Measurements from ENCODE around the gene PRKG1.

The PRKG1 gene

GRCh38 chr10:51789903-51790302 is 715.6 kb downstream of the PRKG1 start:
- Histone ChIP-seq H3K27me3 (ENCODE audit: control insufficient read depth in 5 of 5, insufficient read depth in 4 of 5, low read length in 5 of 5) (no peaks in the 10 kb centered on the region), H3K4me3 (ENCODE audit: low read depth in 1 of 5, low read length in 5 of 5) (no peak overlapping the region), H3K9ac (ENCODE audit: low read length in 5 of 5) (no peak overlapping the region), H3K27ac (ENCODE audit: low read depth, low read length) (no peak overlapping the region), H3K4me1 (ENCODE audit: control insufficient read depth in 5 of 5, insufficient read depth in 5 of 5, low read length in 5 of 5) (no peaks in the 10 kb centered on the region), H3K9me3 (ENCODE audit: control insufficient read depth in 5 of 5, low read length in 5 of 5) (peaks cover 0 to 9% (median 6%) of the 10 kb centered on the region in 5 donors), H3K36me3 (ENCODE audit: control insufficient read depth in 5 of 5, insufficient read depth in 5 of 5, low read length in 5 of 5) (no peaks in the 10 kb centered on the region)

DNA sequence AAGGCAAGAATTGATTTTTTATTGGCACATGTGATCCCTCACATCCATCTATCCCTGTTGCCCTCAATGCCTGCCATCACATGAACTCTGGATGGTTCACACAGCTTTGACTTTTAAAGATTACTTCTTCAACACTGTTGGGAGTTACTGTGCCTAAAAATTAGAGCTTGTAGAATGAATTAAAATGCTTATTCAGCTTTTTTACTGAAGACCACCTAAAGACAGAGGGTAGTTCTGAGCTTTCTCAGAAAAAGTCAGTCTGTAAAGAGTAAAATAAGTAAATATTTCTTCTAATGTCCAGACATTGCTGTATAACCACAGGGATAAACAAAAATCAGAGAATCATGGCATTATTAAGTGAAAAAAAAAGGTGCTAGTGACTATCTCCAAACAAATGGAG is 718.4 kb downstream of the PRKG1 start:
- H3K4me3 ChIP-seq (ENCODE audit: low read depth in 1 of 5, low read length in 5 of 5), result no peak overlapping the region
- H3K9me3 ChIP-seq (ENCODE audit: control insufficient read depth in 5 of 5, low read length in 5 of 5), result peaks cover 0 to 9% (median 6%) of the 10 kb centered on the region in 5 donors
- H3K27ac ChIP-seq (ENCODE audit: low read depth, low read length), result no peak overlapping the region

GRCh38 chr10:51800121-51800520 is 725.8 kb downstream of the PRKG1 start:
- Histone ChIP-seq H3K27ac (ENCODE audit: low read depth, low read length) (no peak overlapping the region), H3K4me1 (ENCODE audit: control insufficient read depth in 5 of 5, insufficient read depth in 5 of 5, low read length in 5 of 5) (no peaks in the 10 kb centered on the region), H3K4me3 (ENCODE audit: low read depth in 1 of 5, low read length in 5 of 5) (no peak overlapping the region), H3K9me3 (ENCODE audit: control insufficient read depth in 5 of 5, low read length in 5 of 5) (no peaks in the 10 kb centered on the region), H3K27me3 (ENCODE audit: control insufficient read depth in 5 of 5, insufficient read depth in 4 of 5, low read length in 5 of 5) (no peaks in the 10 kb centered on the region), H3K36me3 (ENCODE audit: control insufficient read depth in 5 of 5, insufficient read depth in 5 of 5, low read length in 5 of 5) (no peaks in the 10 kb centered on the region), H3K9ac (ENCODE audit: low read length in 5 of 5) (no peak overlapping the region)

More for the DNA sequence above, 718.4 kb downstream of the PRKG1 start:
- Histone ChIP-seq H3K9ac (ENCODE audit: low read length in 5 of 5) (no peak overlapping the region), H3K36me3 (ENCODE audit: control insufficient read depth in 5 of 5, insufficient read depth in 5 of 5, low read length in 5 of 5) (no peaks in the 10 kb centered on the region), H3K27me3 (ENCODE audit: control insufficient read depth in 5 of 5, insufficient read depth in 4 of 5, low read length in 5 of 5) (no peaks in the 10 kb centered on the region), H3K4me1 (ENCODE audit: control insufficient read depth in 5 of 5, insufficient read depth in 5 of 5, low read length in 5 of 5) (no peaks in the 10 kb centered on the region)

- no peak overlapping the region for H3K4me3 ChIP-seq (ENCODE audit: low read depth in 1 of 5, low read length in 5 of 5)
- H3K4me1 ChIP-seq (ENCODE audit: control insufficient read depth in 5 of 5, insufficient read depth in 5 of 5, low read length in 5 of 5), result no peaks in the 10 kb centered on the region
- H3K9me3 ChIP-seq (ENCODE audit: control insufficient read depth in 5 of 5, low read length in 5 of 5), result no peaks in the 10 kb centered on the region
- H3K27me3 ChIP-seq (ENCODE audit: control insufficient read depth in 5 of 5, insufficient read depth in 4 of 5, low read length in 5 of 5), result no peaks in the 10 kb centered on the region
- no peak overlapping the region for H3K27ac ChIP-seq (ENCODE audit: low read depth, low read length)
- H3K36me3 ChIP-seq (ENCODE audit: control insufficient read depth in 5 of 5, insufficient read depth in 5 of 5, low read length in 5 of 5), result no peaks in the 10 kb centered on the region
- no peak overlapping the region for H3K9ac ChIP-seq (ENCODE audit: low read length in 5 of 5)
Observed at GRCh38 chr10:51800725-51801424, 726.6 kb downstream of the PRKG1 start.

DNA sequence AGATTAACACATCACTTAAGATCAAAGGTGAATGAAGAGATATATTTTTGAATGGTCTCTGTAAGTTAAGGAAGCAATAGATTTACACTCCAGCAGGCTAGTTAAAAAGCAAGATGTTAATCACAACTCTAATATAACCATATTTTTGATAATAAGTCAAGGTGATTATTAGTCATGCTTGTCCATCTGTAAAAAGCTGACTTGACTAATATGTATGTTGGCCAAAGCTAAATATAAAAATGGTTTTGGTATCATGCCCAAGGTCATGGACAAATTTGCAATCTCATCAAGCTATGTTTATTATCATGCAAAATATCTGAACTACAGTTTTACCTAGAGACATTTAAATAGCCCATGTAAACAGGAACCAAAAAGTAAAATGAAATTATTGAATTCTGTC is 727.7 kb downstream of the PRKG1 start:
- Histone ChIP-seq H3K9ac (ENCODE audit: low read length in 5 of 5) (no peak overlapping the region), H3K9me3 (ENCODE audit: control insufficient read depth in 5 of 5, low read length in 5 of 5) (no peaks in the 10 kb centered on the region), H3K4me1 (ENCODE audit: control insufficient read depth in 5 of 5, insufficient read depth in 5 of 5, low read length in 5 of 5) (no peaks in the 10 kb centered on the region)

DNA sequence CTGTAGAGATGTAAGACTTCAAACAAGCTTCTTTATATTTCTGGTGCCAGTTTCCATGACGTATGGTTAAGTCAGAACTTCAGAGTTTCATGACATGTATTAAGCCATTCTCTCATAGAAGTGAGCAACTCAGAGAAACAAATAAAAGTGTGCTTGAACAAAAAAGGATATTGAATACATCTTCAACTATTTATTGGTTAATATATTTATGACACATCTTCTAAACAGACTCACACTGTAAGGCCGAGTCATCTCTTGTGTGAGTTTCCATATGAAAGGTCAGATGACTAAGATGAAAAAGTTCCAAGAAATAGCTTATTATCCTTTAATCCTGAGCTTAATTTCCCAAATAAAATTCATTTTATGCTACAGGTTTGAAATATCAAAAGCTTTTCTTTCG is 730.6 kb downstream of the PRKG1 start:
- H3K4me1 ChIP-seq (ENCODE audit: control insufficient read depth in 5 of 5, insufficient read depth in 5 of 5, low read length in 5 of 5), result no peaks in the 10 kb centered on the region
- H3K4me3 ChIP-seq (ENCODE audit: low read depth in 1 of 5, low read length in 5 of 5), result no peak overlapping the region
- no peak overlapping the region for H3K9ac ChIP-seq (ENCODE audit: low read length in 5 of 5)
- no peak overlapping the region for H3K27ac ChIP-seq (ENCODE audit: low read depth, low read length)
- no peaks in the 10 kb centered on the region for H3K9me3 ChIP-seq (ENCODE audit: control insufficient read depth in 5 of 5, low read length in 5 of 5)
- H3K36me3 ChIP-seq (ENCODE audit: control insufficient read depth in 5 of 5, insufficient read depth in 5 of 5, low read length in 5 of 5), result no peaks in the 10 kb centered on the region
- H3K27me3 ChIP-seq (ENCODE audit: control insufficient read depth in 5 of 5, insufficient read depth in 4 of 5, low read length in 5 of 5), result no peaks in the 10 kb centered on the region

More for the DNA sequence above, 727.7 kb downstream of the PRKG1 start:
- no peaks in the 10 kb centered on the region for H3K36me3 ChIP-seq (ENCODE audit: control insufficient read depth in 5 of 5, insufficient read depth in 5 of 5, low read length in 5 of 5)
- H3K27ac ChIP-seq (ENCODE audit: low read depth, low read length), result no peak overlapping the region
- no peaks in the 10 kb centered on the region for H3K27me3 ChIP-seq (ENCODE audit: control insufficient read depth in 5 of 5, insufficient read depth in 4 of 5, low read length in 5 of 5)
- H3K4me3 ChIP-seq (ENCODE audit: low read depth in 1 of 5, low read length in 5 of 5), result no peak overlapping the region

DNA sequence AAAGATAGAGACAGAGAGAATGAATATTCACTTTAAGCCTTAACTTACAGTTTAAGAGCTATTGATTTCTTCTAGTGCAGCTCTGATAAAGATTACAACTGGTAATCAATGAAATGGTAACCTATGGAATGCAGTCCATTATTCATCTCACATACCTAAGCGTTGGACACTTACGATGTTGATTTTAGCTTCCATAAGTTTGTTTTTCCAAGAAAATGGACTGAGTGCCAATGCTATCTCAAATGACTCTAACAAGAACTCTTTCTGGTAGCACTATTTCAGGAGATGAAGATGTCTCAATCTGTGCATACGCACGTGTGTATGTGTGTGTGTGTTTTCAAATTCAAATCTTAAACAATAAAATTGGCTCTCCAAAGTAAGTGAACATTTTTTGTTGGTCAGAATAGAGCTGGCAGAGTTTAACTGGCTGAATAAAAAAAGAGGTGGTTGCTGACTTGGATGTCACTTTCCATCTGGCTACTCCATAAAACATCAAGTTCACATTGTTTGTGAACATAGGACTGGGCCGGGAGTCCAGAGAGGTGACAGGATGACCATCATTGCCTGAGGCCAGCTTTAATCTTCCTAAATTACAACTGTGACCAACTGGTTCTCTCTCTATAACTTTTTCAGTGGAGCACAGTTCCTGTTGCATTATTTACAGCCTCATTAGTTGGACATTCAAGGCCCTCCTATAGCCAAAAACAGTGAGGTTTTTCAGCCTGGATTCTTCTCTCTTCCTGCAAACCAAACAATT is 732.0 kb downstream of the PRKG1 start:
- Histone ChIP-seq H3K9me3 (ENCODE audit: control insufficient read depth in 5 of 5, low read length in 5 of 5) (no peaks in the 10 kb centered on the region), H3K4me3 (ENCODE audit: low read depth in 1 of 5, low read length in 5 of 5) (no peak overlapping the region), H3K4me1 (ENCODE audit: control insufficient read depth in 5 of 5, insufficient read depth in 5 of 5, low read length in 5 of 5) (no peaks in the 10 kb centered on the region), H3K27ac (ENCODE audit: low read depth, low read length) (no peak overlapping the region), H3K36me3 (ENCODE audit: control insufficient read depth in 5 of 5, insufficient read depth in 5 of 5, low read length in 5 of 5) (no peaks in the 10 kb centered on the region), H3K9ac (ENCODE audit: low read length in 5 of 5) (no peak overlapping the region), H3K27me3 (ENCODE audit: control insufficient read depth in 5 of 5, insufficient read depth in 4 of 5, low read length in 5 of 5) (no peaks in the 10 kb centered on the region)

- H3K27me3 ChIP-seq (ENCODE audit: control insufficient read depth in 5 of 5, insufficient read depth in 4 of 5, low read length in 5 of 5), result no peaks in the 10 kb centered on the region
- H3K36me3 ChIP-seq (ENCODE audit: control insufficient read depth in 5 of 5, insufficient read depth in 5 of 5, low read length in 5 of 5), result no peaks in the 10 kb centered on the region
- H3K27ac ChIP-seq (ENCODE audit: low read depth, low read length), result no peak overlapping the region
- no peaks in the 10 kb centered on the region for H3K4me1 ChIP-seq (ENCODE audit: control insufficient read depth in 5 of 5, insufficient read depth in 5 of 5, low read length in 5 of 5)
- no peak overlapping the region for H3K4me3 ChIP-seq (ENCODE audit: low read depth in 1 of 5, low read length in 5 of 5)
- H3K9me3 ChIP-seq (ENCODE audit: control insufficient read depth in 5 of 5, low read length in 5 of 5), result no peaks in the 10 kb centered on the region
- H3K9ac ChIP-seq (ENCODE audit: low read length in 5 of 5), result no peak overlapping the region
Observed at GRCh38 chr10:51808187-51808586, 733.9 kb downstream of the PRKG1 start.

DNA sequence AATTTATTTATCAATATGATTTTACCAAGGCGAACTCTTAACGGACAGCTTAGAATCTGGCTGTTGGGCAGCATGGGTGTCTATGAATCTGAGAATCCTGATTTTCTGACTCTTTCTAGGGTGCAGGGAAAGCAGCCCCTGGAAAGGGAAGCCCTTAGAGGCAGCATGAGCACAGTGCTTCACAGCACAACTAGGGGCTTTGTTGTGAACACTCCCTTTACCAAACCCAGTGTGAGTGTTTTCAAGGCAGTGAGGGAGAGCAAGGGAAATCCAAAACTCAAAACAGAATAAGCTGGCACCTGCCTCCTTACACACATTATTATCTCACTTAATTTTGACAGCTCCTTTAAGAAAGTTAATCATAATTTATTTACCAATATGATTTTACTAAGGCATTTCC is 741.4 kb downstream of the PRKG1 start:
- Histone ChIP-seq H3K27me3 (ENCODE audit: control insufficient read depth in 5 of 5, insufficient read depth in 4 of 5, low read length in 5 of 5) (no peaks in the 10 kb centered on the region), H3K27ac (ENCODE audit: low read depth, low read length) (no peak overlapping the region), H3K4me3 (ENCODE audit: low read depth in 1 of 5, low read length in 5 of 5) (no peak overlapping the region), H3K9me3 (ENCODE audit: control insufficient read depth in 5 of 5, low read length in 5 of 5) (no peaks in the 10 kb centered on the region), H3K36me3 (ENCODE audit: control insufficient read depth in 5 of 5, insufficient read depth in 5 of 5, low read length in 5 of 5) (no peaks in the 10 kb centered on the region), H3K4me1 (ENCODE audit: control insufficient read depth in 5 of 5, insufficient read depth in 5 of 5, low read length in 5 of 5) (no peaks in the 10 kb centered on the region), H3K9ac (ENCODE audit: low read length in 5 of 5) (no peak overlapping the region)

GRCh38 chr10:51821045-51821444 is 746.8 kb downstream of the PRKG1 start:
- Histone ChIP-seq H3K9ac (ENCODE audit: low read length in 5 of 5) (no peak overlapping the region), H3K4me3 (ENCODE audit: low read depth in 1 of 5, low read length in 5 of 5) (no peak overlapping the region), H3K9me3 (ENCODE audit: control insufficient read depth in 5 of 5, low read length in 5 of 5) (no peaks in the 10 kb centered on the region), H3K27me3 (ENCODE audit: control insufficient read depth in 5 of 5, insufficient read depth in 4 of 5, low read length in 5 of 5) (no peaks in the 10 kb centered on the region), H3K36me3 (ENCODE audit: control insufficient read depth in 5 of 5, insufficient read depth in 5 of 5, low read length in 5 of 5) (no peaks in the 10 kb centered on the region), H3K4me1 (ENCODE audit: control insufficient read depth in 5 of 5, insufficient read depth in 5 of 5, low read length in 5 of 5) (no peaks in the 10 kb centered on the region), H3K27ac (ENCODE audit: low read depth, low read length) (no peak overlapping the region)

Data from subcutaneous abdominal adipose tissue (tissue), 5 donors.